ENCODE data around the gene NINL. TPM values are rescaled to one million over a fixed set of nuclear protein-coding genes. Genes with fewer than 3 reads are reported as not detected.

Gene NINL
- total and polyA plus RNA-seq, 2 of the 8 experiments (the other 6 are each of a cell fraction or from before 2014, with no cell fraction given), result 15.3 to 30.0 TPM

DNA sequence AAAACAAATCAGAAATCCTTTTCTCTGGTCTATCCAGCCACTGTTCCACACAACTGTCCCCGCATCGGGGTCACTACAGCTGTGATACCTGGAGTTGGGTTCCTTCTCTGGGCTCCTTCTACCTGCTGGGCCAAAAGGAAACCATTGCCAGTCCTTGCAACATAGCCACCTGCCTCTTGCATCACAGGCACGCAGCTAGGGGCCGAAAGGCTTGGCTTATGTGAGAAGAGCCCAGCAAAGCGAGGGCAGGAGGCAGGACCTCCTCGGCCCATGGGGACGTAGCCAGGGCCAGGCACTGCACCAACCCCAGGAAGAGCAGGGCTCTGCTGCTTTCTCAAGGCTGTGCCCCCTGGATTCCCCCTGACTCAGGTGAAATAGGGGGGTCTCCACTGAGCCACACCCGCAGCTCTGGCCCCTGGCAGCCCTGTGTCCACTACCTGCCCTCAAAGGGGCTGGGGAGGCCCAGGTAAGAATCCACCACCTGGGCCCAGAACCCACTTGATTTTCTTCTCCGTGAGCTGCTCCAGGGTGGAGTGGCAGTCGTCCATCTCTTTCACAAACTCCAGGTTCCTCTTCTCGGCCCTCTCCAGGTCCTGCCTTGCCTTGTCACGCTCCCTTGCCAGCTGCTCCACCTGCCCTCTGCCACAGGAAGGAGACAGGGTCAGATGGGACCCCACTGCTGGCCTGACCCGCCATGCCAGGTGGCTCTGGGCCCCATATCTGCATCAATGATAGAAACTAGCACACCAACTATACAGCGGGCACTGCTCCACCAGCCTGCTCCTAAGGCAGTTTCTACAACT, 89.0 kb downstream of the NINL start (continued):
- TF ChIP-seq, protein P1, sequence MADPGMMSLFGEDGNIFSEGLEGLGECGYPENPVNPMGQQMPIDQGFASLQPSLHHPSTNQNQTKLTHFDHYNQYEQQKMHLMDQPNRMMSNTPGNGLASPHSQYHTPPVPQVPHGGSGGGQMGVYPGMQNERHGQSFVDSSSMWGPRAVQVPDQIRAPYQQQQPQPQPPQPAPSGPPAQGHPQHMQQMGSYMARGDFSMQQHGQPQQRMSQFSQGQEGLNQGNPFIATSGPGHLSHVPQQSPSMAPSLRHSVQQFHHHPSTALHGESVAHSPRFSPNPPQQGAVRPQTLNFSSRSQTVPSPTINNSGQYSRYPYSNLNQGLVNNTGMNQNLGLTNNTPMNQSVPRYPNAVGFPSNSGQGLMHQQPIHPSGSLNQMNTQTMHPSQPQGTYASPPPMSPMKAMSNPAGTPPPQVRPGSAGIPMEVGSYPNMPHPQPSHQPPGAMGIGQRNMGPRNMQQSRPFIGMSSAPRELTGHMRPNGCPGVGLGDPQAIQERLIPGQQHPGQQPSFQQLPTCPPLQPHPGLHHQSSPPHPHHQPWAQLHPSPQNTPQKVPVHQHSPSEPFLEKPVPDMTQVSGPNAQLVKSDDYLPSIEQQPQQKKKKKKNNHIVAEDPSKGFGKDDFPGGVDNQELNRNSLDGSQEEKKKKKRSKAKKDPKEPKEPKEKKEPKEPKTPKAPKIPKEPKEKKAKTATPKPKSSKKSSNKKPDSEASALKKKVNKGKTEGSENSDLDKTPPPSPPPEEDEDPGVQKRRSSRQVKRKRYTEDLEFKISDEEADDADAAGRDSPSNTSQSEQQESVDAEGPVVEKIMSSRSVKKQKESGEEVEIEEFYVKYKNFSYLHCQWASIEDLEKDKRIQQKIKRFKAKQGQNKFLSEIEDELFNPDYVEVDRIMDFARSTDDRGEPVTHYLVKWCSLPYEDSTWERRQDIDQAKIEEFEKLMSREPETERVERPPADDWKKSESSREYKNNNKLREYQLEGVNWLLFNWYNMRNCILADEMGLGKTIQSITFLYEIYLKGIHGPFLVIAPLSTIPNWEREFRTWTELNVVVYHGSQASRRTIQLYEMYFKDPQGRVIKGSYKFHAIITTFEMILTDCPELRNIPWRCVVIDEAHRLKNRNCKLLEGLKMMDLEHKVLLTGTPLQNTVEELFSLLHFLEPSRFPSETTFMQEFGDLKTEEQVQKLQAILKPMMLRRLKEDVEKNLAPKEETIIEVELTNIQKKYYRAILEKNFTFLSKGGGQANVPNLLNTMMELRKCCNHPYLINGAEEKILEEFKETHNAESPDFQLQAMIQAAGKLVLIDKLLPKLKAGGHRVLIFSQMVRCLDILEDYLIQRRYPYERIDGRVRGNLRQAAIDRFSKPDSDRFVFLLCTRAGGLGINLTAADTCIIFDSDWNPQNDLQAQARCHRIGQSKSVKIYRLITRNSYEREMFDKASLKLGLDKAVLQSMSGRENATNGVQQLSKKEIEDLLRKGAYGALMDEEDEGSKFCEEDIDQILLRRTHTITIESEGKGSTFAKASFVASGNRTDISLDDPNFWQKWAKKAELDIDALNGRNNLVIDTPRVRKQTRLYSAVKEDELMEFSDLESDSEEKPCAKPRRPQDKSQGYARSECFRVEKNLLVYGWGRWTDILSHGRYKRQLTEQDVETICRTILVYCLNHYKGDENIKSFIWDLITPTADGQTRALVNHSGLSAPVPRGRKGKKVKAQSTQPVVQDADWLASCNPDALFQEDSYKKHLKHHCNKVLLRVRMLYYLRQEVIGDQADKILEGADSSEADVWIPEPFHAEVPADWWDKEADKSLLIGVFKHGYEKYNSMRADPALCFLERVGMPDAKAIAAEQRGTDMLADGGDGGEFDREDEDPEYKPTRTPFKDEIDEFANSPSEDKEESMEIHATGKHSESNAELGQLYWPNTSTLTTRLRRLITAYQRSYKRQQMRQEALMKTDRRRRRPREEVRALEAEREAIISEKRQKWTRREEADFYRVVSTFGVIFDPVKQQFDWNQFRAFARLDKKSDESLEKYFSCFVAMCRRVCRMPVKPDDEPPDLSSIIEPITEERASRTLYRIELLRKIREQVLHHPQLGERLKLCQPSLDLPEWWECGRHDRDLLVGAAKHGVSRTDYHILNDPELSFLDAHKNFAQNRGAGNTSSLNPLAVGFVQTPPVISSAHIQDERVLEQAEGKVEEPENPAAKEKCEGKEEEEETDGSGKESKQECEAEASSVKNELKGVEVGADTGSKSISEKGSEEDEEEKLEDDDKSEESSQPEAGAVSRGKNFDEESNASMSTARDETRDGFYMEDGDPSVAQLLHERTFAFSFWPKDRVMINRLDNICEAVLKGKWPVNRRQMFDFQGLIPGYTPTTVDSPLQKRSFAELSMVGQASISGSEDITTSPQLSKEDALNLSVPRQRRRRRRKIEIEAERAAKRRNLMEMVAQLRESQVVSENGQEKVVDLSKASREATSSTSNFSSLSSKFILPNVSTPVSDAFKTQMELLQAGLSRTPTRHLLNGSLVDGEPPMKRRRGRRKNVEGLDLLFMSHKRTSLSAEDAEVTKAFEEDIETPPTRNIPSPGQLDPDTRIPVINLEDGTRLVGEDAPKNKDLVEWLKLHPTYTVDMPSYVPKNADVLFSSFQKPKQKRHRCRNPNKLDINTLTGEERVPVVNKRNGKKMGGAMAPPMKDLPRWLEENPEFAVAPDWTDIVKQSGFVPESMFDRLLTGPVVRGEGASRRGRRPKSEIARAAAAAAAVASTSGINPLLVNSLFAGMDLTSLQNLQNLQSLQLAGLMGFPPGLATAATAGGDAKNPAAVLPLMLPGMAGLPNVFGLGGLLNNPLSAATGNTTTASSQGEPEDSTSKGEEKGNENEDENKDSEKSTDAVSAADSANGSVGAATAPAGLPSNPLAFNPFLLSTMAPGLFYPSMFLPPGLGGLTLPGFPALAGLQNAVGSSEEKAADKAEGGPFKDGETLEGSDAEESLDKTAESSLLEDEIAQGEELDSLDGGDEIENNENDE (IDR thresholded peaks at IDR 0.05; ENCODE audit: insufficient replicate concordance, low read length), result no peak
- TF ChIP-seq KDM1A (IDR thresholded peaks at IDR 0.05; ENCODE audit: borderline replicate concordance, low read length), result no peak
- TF ChIP-seq BCL11A (IDR thresholded peaks at IDR 0.05; ENCODE audit: low read depth in 2 of 2, low read length in 2 of 2), result no peak
- TF ChIP-seq, protein P2, sequence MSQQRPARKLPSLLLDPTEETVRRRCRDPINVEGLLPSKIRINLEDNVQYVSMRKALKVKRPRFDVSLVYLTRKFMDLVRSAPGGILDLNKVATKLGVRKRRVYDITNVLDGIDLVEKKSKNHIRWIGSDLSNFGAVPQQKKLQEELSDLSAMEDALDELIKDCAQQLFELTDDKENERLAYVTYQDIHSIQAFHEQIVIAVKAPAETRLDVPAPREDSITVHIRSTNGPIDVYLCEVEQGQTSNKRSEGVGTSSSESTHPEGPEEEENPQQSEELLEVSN (IDR thresholded peaks at IDR 0.05), result no peak
- no peak for TF ChIP-seq EGR1 (IDR thresholded peaks at IDR 0.05; ENCODE audit: borderline replicate concordance, low read depth, low read length)
- TF ChIP-seq GABPA (IDR thresholded peaks at IDR 0.05; ENCODE audit: borderline replicate concordance, insufficient read depth, low read length), result no peak
- TF ChIP-seq ZNF274 (IDR thresholded peaks at IDR 0.05; ENCODE audit: borderline replicate concordance, extremely low read depth, low read length), result no peak
- no peak for TF ChIP-seq CEBPB (IDR thresholded peaks at IDR 0.05; ENCODE audit: low read depth, low read length)
- no peak for TF ChIP-seq CBX8 (IDR thresholded peaks at IDR 0.05; ENCODE audit: borderline replicate concordance, low read depth, low read length)
